ENCODE data around the gene FBXW11.

DNA sequence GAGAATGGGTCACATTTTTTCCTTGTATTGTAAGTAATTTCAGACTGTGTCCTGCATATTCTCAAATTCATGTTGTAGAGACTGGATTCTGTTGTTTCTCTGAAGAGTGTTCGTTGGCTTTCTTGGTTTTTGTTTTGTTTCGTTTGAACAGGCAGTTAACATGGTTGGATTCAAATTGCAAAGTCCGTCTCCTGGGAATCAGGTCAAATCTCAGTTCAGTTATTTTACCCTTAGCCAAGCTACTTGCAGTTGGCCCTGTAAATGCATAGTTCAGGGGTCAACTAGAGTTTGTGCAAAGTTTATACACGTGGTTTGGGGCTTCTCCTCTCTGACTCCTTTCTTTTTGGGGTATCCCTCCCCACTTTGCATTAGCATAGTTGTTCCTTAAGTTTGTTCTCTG, 21.7 kb upstream of the FBXW11 start:
- TF ChIP-seq, protein P1, sequence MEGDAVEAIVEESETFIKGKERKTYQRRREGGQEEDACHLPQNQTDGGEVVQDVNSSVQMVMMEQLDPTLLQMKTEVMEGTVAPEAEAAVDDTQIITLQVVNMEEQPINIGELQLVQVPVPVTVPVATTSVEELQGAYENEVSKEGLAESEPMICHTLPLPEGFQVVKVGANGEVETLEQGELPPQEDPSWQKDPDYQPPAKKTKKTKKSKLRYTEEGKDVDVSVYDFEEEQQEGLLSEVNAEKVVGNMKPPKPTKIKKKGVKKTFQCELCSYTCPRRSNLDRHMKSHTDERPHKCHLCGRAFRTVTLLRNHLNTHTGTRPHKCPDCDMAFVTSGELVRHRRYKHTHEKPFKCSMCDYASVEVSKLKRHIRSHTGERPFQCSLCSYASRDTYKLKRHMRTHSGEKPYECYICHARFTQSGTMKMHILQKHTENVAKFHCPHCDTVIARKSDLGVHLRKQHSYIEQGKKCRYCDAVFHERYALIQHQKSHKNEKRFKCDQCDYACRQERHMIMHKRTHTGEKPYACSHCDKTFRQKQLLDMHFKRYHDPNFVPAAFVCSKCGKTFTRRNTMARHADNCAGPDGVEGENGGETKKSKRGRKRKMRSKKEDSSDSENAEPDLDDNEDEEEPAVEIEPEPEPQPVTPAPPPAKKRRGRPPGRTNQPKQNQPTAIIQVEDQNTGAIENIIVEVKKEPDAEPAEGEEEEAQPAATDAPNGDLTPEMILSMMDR (IDR thresholded peaks at IDR 0.05), result no peak
- TF ChIP-seq POLR2A (IDR thresholded peaks at IDR 0.05), result no peak

Measured in adrenal gland (tissue), 5 donors.